GM18870 (cell line): ENCODE data around the gene PFDN2.
"Not testable (repeated sequence)": the region's sequence is repeated elsewhere in the genome, so short reads cannot be mapped to it uniquely, and the experiment has no call there.

Experiments
- ATAC-seq: cut with Tn5 transposase; IDR thresholded peaks from one replicate; pipeline ENCODE4 v1.9.1; 2021; ENCODE audit warnings: moderate library complexity; ENCODE audit not compliant: unreplicated experiment

Gene PFDN2

DNA sequence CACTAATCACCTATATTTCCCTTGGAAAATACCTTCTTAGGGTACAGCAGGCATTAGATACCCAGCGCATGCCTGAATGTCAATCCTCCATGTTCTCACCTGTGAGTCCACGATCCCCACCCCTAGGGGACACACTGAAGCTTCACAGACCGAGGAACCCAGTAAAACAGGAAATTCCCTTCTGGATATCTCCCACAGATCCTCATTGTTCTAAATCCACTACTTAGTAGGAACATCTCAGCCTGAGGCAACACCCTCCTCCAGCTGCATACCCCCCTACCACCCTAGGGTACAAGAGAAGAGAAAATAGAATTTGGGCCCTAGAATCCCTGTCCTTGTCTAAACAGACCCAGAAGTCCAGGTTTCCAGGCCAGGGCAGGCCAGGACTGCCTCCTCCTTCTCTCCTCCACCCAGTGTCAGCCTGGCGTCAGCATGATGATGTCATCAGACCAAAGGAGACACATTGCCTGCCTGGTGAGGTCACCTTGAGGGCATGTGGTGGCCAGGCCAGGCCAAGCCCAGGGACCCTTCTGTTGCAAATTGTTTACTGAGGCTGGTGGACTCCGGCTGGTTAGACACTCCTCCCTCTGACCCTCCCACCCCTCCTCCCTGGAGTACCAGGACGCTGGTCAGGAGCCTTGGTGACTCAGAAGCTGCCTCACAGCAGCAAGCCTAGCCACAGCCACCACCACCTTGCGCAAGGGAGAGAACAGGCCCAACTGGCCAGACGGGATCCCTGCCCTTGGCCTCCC is 34.7 kb downstream of the PFDN2 start:
- ATAC-seq = no peak

DNA sequence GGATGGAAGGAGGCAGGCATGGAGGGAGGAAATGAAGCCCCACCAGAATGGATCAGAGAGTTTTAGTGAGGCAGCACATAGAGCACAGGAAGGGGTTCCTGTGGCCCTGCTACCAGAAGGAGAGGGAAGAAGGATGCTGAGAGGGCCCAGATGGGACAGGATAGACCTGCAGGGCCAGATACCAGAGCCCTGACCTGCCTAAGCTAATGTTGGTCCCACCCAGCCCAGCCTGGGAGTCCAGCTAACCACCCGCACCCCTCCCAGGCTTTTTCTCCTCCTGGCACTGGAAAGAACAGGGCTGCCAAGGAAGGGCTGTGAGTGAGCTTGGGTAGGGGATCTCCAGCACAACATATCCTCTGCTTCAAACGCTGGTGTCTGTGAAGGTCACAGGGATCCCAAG is 35.4 kb downstream of the PFDN2 start:
- ATAC-seq = no peak

DNA sequence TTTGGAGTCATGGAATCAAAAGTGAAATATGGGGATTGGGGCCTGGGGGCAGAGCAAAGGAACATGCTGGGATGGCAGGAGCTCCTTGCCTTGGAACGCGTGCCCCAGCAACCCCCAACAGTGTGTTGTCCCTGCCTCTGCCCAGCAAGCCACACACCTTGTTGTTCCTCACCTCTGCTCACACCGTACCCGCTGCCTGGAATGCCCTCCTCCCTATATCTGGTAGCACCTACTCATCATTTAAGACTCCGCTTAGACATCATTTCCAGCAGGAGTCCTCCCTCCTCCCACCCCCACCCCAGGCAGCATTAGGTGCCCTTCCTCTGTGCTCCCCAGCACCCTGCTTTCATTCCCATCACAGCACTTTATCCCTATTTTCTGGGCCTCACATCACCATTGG is 36.3 kb downstream of the PFDN2 start:
- ATAC-seq = no peak

DNA sequence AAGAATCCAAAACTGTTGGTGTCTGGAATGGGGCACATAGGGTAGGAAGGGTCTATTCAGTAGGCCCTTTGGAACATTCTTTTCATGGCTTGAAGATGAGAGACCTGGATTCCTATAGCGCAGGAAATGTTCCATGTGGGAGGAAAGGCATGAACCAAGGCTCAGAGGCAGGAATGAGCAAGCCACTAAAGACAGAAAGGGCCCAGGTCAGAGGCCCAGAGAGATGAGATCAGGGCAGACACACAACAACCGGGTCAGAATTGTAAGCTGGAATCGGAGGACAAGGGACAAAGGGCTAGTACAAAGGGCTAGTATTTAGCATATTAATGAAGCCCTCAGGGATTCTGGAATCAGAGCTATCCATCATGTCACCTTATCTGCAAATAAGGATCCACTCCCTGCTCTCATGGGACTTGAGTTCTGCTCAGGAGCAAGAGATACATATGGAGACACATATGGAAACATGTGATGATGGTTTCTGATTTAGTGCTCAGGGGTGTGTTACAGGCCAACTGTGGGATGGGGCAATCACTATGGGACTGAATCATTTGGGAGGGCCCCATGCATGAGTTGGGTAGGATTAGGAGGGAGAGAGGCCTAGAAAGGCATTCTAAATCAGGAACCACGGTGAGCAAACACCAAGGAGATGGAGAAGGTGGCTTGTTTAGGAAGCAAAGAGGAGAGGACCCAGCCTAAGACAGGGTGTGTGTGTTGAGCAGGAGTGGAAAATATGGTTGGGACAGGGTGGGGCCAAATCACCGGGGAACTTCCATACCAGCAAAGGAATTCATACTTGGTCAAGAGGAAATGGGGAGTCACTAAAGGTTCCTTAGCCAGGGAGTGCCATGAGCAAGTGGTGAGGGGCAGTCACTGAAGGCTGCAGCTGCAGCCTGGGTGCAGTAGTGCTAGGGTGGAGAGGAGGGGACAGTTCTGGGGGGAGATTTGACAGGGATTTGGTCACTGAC is 37.1 kb downstream of the PFDN2 start:
- ATAC-seq = no peak

DNA sequence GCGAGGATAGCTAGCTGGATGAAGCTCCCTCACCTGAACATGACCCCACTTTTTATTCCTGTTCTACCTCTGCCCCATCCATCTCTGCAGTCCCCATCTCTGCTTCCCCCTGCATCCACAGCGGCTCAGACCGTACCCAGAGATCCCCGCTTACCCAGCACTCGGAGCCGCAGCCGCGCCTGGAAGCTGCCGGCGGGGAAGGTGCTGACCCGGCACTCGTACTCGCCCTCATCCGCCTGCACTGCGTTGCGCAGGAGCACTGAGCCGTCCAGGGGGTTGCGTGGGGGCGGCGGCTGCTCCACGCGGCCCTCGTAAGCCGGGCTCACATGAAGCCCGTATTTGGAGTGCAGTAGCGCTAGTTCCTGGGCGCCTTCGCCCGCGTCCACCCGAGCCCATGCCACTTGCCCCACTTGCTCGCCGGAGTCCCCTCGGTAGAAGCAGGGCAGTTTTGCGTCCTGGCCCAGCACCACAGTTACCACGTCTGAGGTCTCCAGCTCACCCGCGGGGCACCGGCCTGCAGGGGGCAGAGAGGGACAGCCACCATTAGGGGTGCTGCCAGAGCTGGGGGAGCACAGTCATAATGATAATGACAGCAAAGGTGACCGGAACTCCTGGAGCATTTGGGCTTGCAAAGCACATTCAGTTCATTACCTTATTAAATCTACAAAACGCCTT is 38.3 kb downstream of the PFDN2 start:
- ATAC-seq = no peak

DNA sequence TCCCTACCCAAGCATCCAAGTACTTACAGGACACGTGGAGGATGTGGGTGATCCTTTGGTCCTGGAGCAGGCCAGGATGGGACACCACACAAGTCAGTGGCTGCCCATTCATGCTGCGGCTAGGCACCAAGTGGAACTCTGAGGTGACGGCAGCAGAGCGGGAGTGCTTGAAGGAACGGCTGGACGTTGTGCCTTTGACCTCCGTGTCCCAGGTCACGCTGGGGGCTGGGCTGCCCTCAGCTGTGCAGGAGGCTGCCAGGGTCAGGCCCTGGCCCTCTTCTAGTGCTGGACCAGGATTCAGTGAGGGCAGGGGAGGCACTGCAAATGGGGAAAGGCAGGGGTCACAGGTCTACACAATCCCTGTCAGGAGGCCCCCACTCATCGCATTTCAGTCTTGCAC is 40.4 kb downstream of the PFDN2 start:
- no peak for ATAC-seq

DNA sequence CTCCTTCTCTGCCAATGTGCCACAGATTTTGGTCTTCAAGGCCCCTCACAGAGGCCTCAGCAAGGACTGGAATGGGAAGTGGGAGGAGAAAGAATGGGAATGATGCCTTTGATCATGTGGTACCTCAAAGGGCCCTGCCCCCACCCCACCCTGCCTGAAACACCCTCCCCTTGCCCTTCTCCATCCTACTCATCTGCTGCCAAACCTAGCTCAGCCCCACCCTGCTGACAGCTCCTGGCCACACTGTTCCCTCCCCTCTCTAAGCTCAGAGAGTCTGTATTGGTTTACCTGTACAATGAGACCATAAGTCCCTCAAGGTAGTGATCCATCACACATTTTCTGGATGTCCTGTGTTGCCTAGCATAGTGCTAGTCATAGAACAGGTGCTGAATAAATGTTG is 41.4 kb downstream of the PFDN2 start:
- ATAC-seq = no peak

DNA sequence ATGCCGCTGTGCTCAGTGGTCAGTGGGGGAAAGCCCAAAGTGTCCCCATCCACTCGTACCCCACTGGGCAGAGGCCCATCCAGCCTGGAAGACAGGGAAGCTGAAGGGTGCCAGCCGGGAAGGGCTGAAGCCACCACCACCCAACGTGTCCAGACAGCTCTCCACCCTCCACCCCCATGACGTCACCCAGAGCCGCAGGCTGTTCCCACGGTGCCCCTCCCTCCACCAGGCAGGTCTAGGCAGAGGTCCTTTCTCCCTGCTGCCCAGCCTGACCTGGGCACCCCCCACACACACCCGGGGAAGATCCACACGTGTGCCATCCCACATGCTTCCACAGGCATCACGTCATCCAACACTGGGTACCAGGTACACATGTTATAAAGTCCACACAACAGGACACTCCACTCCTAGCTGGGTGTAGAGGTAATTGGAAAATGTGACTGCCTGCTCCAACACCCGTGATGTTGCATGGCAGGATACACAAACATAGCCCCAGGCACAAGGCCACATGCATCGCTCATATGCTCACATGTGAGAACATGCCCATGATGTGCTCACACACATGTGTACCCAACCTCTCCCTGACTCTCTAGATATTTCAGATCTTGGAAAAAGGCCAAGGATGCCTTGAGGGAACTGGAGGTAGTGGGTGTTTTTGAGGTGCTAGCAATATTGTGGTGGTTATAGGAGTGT is 43.0 kb downstream of the PFDN2 start:
- no peak for ATAC-seq

DNA sequence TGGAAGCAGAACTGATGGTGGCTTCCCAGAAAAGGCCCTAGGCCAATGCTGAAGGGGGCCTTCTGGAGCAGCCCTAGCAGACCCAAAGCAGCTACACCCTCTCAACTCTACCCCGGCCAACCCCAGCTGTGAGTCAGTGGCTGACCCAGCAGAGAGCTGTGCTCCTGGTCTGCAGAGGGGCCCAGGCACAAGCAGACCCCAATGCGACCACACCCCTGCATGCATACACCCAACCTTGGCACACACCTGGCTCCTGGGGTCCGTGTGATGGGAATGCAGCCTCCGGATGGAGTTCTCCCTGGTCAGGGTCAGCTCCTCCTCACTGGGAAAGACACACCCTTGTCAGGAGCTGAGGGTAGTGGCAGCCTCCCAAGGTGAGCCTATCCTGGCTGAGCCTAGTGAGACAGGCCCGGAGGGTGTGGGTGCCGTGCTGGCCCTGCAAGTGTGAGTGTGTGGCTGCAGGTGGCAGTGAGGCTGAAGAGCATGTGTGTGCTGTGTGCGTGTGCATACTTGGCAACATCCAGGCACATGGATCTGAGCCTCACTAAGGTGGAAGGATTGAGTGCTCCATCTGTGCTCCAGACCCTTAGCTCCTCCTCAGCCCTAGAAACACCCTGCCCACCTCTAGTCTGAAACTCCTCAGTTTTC is 44.2 kb downstream of the PFDN2 start:
- ATAC-seq = no peak

DNA sequence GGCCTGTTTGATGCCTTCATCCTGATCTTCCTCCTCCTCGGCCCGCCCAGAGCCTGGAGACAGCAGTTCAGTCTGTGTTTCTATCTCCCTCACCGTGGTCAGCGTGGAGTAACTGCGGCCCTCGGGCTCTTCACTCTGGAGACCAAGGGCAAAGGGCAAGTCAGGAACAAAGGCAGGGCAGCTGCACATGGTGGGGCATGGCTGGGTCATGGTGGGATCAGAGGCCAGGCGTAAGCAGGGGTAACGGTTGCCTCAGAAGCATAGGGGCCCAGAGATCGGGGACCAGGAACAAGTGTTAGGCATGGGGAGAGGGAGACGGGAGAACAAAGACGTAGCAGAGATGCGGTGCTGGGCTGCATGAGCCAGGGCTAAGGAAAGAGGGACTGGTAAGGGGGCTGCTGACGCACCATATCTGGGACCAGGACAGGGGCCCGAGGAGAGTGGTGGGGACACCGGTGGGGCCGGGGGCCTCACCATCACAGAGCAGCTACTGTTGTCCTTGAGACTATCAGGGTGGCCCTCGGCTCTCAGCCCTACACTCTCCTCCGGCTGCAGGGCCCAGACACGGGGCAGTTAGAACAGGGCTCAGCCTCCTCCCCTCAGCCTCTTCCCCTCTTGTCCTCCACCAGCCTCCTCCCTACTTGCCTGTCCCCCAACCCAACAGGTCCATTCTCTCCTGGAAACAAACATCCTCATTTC is 44.9 kb downstream of the PFDN2 start:
- no peak for ATAC-seq

DNA sequence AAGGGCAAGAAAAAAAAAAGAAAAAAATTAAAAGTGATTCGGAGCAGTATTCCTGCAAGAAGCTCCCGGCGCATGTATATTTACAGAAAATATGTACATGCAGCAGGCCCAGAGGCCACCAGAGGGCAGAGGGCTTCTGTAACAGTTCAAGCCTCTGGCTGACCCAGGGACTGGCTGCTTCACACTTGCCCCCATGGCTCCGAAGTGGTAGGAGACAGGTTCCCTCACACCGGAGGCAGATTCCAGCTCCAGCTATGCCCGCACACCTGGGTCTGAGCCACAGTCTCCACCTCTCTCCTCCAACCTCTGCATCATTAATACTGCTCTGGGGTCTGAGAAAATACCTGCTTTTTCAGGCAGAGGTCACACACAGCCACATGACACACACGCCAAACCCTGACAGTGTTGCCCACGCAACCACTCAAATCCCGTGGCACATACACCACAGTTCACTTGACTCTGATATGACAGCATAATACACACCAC is 45.9 kb downstream of the PFDN2 start:
- no peak for ATAC-seq

DNA sequence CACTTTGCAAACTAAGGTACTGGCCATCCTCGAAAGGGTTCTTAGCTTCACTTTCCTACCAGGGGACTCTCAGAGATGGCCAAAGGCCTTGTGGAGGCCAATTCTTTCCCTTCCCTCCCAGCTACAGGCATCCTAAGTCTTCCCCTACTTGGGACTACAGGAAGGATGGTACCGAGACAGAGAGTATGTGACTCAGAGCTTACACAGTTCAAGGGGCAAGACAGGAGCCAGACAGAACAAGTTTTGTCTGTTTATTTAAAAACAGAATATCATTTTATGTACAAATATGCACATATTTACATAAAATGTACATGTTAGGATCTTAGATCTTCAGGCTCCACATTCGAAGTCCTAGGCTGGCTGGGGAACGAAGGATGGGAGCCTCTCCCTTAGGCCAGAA is 47.1 kb downstream of the PFDN2 start:
- ATAC-seq = no peak

DNA sequence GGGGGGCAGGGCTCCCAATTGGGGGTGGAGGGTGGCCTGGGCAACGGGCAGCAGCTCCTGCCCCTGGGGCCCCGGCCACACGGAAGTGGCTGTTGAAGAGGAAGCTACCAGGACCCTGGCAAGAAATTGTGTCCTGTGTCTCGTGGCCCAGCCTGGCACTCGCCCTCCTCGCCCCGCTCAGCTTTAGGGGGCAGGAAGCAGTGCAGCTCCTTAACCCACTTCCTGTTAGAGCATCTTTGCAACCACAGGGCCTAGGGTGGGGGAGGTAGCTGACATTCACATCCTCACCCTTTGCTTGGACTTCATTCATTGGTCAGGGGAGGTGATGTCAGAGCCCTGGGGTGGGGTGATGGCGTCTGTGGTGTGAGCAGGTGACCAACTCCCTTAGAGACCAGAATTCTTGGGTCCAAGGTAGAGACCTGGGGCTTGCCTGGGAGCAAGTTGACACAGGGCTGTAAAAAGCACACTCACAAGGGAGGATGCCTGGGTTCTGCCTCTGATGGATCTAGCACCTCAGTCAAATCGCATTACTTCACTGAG is 48.0 kb downstream of the PFDN2 start, which contains the start of gene ARHGAP30:
ARHGAP30 (minus strand) TSS at position 161 of the 540 bp plus-strand sequence. CDS start 267 bp downstream, outside the sequence.
- ATAC-seq = peak; percentile 79

DNA sequence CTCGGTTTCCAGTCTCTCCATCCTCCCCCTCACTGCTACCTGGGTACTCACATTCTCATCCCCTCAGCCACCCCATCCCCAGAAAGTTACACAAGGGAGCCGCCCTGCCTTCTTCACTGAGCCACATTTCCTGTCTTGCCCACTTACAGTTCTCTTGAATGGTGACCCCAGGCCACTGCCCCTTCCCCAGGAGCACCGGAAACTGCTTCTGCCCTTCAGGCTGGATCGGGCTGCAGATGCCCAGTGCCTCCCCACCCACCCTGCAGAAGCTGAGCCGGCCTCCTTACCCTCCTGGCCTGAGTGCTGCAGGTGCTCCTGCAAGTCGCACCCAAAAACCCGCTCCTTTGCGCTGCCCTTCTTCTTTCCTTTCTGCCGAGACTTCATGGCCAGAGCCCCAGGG is 48.6 kb downstream of the PFDN2 start:
- ATAC-seq = no peak

DNA sequence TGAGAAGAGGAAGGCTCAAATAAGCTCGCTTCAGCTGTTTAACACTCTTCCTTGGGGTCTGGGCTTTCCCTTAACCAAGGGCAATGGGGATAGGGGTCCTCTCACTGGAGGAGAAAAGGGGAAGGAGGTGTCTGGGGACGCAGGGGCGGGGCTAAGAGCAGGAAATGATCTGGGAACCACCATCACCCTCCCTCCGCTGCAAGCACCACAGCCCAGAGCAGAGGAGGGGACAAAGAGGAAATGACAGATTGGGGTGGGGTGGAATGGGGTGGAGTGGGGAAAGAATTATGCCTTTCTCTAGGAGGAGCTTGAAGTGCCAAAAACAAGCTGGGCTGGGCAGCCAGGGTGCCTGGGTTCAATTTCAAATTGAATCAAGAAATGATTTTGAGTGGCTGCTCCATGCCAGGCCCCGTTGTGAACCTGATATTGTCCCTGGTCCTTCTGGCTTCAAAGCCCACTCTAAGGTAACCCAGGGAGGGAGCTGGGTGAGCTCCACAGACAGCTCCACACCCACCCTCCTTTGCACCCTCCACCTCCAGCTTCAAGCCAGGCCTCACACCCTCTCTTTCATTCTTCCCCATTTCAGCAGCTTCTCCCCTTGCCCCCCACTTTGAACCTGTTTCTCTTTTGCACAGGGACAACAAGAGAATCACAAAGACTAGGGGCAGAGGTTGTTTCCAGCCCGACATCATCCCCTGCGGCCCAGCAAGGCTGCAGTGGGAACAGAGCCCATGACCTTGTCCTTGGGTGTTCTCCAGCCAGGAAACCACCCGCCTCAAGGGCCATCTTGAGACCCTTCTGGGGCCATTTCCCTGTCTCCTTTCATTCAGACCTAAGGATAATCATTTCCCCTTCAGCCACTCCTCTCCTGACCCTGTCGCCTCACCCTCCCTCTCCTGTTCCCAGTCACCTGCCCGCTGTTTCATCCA is 49.3 kb downstream of the PFDN2 start:
- ATAC-seq = peak; percentile 50

DNA sequence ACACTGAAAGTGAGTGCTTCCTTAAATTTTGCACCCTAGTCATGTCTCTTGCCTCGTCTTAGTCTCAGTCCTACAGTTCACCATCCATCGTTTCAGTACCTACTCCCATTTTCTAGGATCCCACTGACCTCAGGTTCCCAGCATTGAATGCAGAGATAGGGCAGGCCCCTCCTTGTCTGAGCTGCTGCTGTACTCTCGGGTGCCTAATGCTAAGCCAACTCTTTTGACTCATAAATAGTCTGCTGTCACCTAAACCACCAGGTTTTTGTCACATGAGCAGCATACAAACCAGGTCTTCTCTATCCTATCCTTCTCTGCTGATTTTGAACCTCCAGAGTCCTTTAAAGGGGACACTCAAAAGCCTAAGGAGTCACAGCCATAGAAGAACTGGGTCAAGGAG is 51.1 kb downstream of the PFDN2 start:
- ATAC-seq = no peak

DNA sequence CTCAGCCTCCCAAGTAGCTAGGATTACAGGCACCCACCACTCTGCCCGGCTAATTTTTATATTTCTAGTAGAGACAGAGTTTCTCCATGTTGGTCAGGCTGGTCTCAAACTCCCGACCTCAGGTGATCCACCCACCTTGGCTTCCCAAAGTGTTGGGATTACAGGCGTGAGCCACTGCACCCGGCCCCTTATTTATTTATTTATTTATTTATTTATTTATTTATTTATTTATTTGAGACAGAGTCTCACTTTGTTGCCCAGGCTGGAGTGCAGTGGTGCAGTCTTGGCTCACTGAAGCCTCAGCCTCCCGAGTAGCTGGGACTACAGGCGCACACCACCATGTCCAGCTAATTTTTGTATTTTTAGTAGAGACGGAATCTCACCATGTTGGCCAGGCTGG is 52.2 kb downstream of the PFDN2 start:
- ATAC-seq = not testable (repeated sequence)

DNA sequence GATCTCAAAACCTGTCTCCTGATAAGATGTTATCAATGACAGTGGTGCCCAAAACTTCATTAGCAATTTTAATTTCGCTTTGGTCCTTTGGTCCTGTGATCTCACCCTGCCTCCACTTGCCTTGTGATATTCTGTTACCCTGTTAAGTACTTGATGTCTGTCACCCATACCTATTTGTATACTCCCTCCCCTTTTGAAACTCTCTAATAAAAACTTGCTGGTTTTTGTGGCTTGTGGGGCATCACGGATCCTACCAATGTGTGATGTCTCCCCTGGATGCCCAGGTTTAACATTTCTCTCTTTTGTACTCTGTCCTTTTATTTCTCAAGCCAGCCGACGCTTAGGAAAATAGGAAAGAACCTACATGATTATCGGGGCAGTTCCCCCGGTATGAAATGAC is 53.9 kb downstream of the PFDN2 start:
- not testable (repeated sequence) for ATAC-seq
